HepG2 (cell line): Measurements from ENCODE around the gene SYNPR. TPM values are rescaled to one million over a fixed set of nuclear protein-coding genes. Genes with fewer than 3 reads are reported as not detected.
A peak's percentile ranks its signal among the peaks of the same experiment; 100 is the strongest.

Experiments used
- ATAC-seq: fragments of 200-7000 bp; cut with Tn5 transposase; 3 replicates; pipeline ENCODE4 v1.9.1; 2020; ENCODE audit warnings: mild to moderate bottlenecking, moderate library complexity
- BruUV-seq: library from RNA; stranded (reverse); fragments of 400-500 nt; replicated peaks from 2 replicates; lab custom pipeline; 2021; lab: Mats Ljungman, UMichigan
- CTCF ChIA-PET: fragments of 300-600 bp; formaldehyde crosslinking; extraction: SDS; loops from one replicate; lab custom pipeline; 2021; ENCODE audit warnings: low total read pairs, inconsistent platforms, low intra/inter-chr PET ratio; lab: Yijun Ruan, JAX
- POLR2A ChIA-PET: fragments of 350-600 bp; sonication (Branson Sonifier 250); formaldehyde crosslinking; loops from one replicate; lab custom pipeline; 2020; ENCODE audit warnings: antibody characterized with exemption, inconsistent platforms; lab: Yijun Ruan, JAX
- DNase-seq: peaks from one replicate; pipeline ENCODE4 v3.0.0-alpha.2; 2015; ENCODE audit warnings: low spot score
- FAIRE-seq: peaks from 3 replicates; lab custom pipeline; 2011; peaks lifted over from hg19 to GRCh38; lab: Jason Lieb, UNC
- H2AFZ ChIP-seq: one replicate; pipeline ENCODE4 v1.6.1; 2011; ENCODE audit warnings: low read length, inconsistent platforms
- H3K27ac ChIP-seq: fragments of 300-600 bp; 3 replicates; pipeline ENCODE4 v1.8.0; 2011; ENCODE audit warnings: mixed run types, mild to moderate bottlenecking, mixed read lengths, low read length, inconsistent platforms; ENCODE audit not compliant: insufficient read depth; ENCODE audit errors: extremely low read length
- H3K27me3 ChIP-seq, 2 experiments: fragments of 200-600 bp in 1 of 2; 2 replicates in 1 of 2; 3 replicates in 1 of 2; pipeline versions ENCODE4 v1.6.0 to v1.8.0; 2011; ENCODE audit warnings: low read length in 2 of 2, mild to moderate bottlenecking in 2 of 2, moderate library complexity in 2 of 2, inconsistent platforms in 1 of 2; ENCODE audit not compliant: insufficient read depth in 2 of 2, control insufficient read depth in 1 of 2
- H3K36me3 ChIP-seq, 2 experiments: fragments of 200-600 bp in 1 of 2; replicated peaks in 1 of 2; 2 replicates in 1 of 2; 3 replicates in 1 of 2; pipeline versions ENCODE4 v1.5.1 to v1.8.0; 2011; ENCODE audit warnings: low read length in 2 of 2, inconsistent platforms in 1 of 2; ENCODE audit not compliant: insufficient read depth in 2 of 2, control insufficient read depth in 1 of 2
- H3K4me1 ChIP-seq: 2 replicates; pipeline ENCODE4 v1.5.1; 2012; ENCODE audit warnings: low read length, inconsistent platforms; ENCODE audit not compliant: insufficient read depth
- H3K4me2 ChIP-seq: 2 replicates; pipeline ENCODE4 v1.6.0; 2011; ENCODE audit warnings: low read depth, low read length, inconsistent platforms
- H3K4me3 ChIP-seq, 3 experiments: fragments of 200-600 bp in 1 of 3; sonication (generic), shearing (Covaris generic) in 1 of 3; replicated peaks in 1 of 3; 2 replicates each; pipeline ENCODE4 v1.5.1; 2011 to 2016; ENCODE audit warnings: low read length in 3 of 3, inconsistent platforms in 2 of 3, low read depth in 2 of 3, mild to moderate bottlenecking in 2 of 3, control low read depth in 1 of 3, mixed read lengths in 1 of 3; ENCODE audit not compliant: insufficient read depth in 1 of 3
- H3K79me2 ChIP-seq: one replicate; pipeline ENCODE4 v1.6.1; 2011; ENCODE audit warnings: low read length, inconsistent platforms; ENCODE audit not compliant: insufficient read depth
- H3K9ac ChIP-seq: 2 replicates; pipeline ENCODE4 v1.6.0; 2011; ENCODE audit warnings: mild to moderate bottlenecking, low read depth, low read length, inconsistent platforms; ENCODE audit not compliant: insufficient read depth
- H3K9me3 ChIP-seq: 2 replicates; pipeline ENCODE4 v1.5.1; 2012; ENCODE audit warnings: mild to moderate bottlenecking, low read length
- H4K20me1 ChIP-seq: 2 replicates; pipeline ENCODE4 v1.6.0; 2011; ENCODE audit warnings: inconsistent platforms, mild to moderate bottlenecking, low read length, moderate library complexity; ENCODE audit not compliant: insufficient read depth
- BATF2 ChIP-seq: sonication (generic); formaldehyde crosslinking; IDR thresholded peaks from 2 replicates; pipeline ENCODE4 v1.8.0; 2022; ENCODE audit warnings: mild to moderate bottlenecking, missing genetic modification reagents, moderate library complexity
- GLMP ChIP-seq: sonication (generic); formaldehyde crosslinking; IDR thresholded peaks from 2 replicates; pipeline ENCODE4 v1.9.0; 2021; ENCODE audit warnings: missing genetic modification reagents, mild to moderate bottlenecking, borderline replicate concordance
- GMEB2 ChIP-seq: IDR thresholded peaks from 2 replicates; pipeline ENCODE4 v1.6.1; 2016; ENCODE audit warnings: missing biosample characterization, missing genetic modification reagents, low read depth
- LCORL ChIP-seq, 2 experiments: fragments of 450-650 bp in 1 of 2; sonication (generic) in 1 of 2; formaldehyde crosslinking in 1 of 2; IDR thresholded peaks; 2 replicates each; pipeline versions ENCODE4 v1.5.0 to v1.6.1; 2017 to 2020; ENCODE audit warnings: antibody characterized with exemption in 1 of 2, missing genetic modification reagents in 1 of 2
- MEF2D ChIP-seq: sonication (generic); formaldehyde crosslinking; IDR thresholded peaks from 2 replicates; pipeline ENCODE4 v1.5.1; 2020; ENCODE audit warnings: mild to moderate bottlenecking, missing genetic modification reagents
- SMARCE1 ChIP-seq: fragments of 450-650 bp; IDR thresholded peaks from 2 replicates; pipeline ENCODE4 v1.6.1; 2017; ENCODE audit warnings: borderline replicate concordance
- SRF ChIP-seq: IDR thresholded peaks from 2 replicates; pipeline ENCODE4 v1.6.1; 2011; ENCODE audit warnings: mild to moderate bottlenecking, low read depth, low read length, moderate library complexity
- ZFP90 ChIP-seq: sonication (generic); formaldehyde crosslinking; IDR thresholded peaks from 2 replicates; pipeline ENCODE4 v1.8.0; 2022; ENCODE audit warnings: missing genetic modification reagents, mild to moderate bottlenecking, inconsistent platforms, borderline replicate concordance
- ZHX1 ChIP-seq: sonication (generic); formaldehyde crosslinking; IDR thresholded peaks from 2 replicates; pipeline ENCODE4 v1.8.1; 2022; ENCODE audit warnings: low read depth, mild to moderate bottlenecking, missing genetic modification reagents
- ZSCAN25 ChIP-seq: sonication (generic); formaldehyde crosslinking; IDR thresholded peaks from 2 replicates; pipeline ENCODE4 v1.8.0; 2022; ENCODE audit warnings: mild to moderate bottlenecking, missing genetic modification reagents
- WGBS: methylation state at CpG from one replicate; pipeline ENCODE4 v1.1.6; 2017; ENCODE audit warnings: low lambda C conversion rate; 5-methylcytosine and 5-hydroxymethylcytosine counted together
- in situ Hi-C: cut with HindIII; loops from 2 replicates; pipeline ENCODE4 v1.10.0; 2017; ENCODE audit warnings: low pct_unique_long_range_greater_than_20kb; ENCODE audit not compliant: extremely low pct_ligation_motif_present
- intact Hi-C: fragments of 100-400 bp; cut with micrococcal nuclease; formaldehyde crosslinking; loops from one replicate; pipeline ENCODE4 v1.10.0; 2022; ENCODE audit not compliant: unreplicated experiment
- polyA plus RNA-seq, 8 experiments: library from polyadenylated mRNA; depleted of rRNA in 3 of 8; stranded (reverse) in 7 of 8; unstranded in 1 of 8; fragments of >200 nt; fragmentation: Illumina TruSeq in 4 of 8; extraction: Trizol in 4 of 8; gene quantifications; 2 replicates each; pipeline versions ENCODE4 v1.2.1 to v1.2.3, GENCODE V29; 2011 to 2016; ENCODE audit warnings: low read depth in 4 of 8, missing spikeins in 1 of 8, mixed read lengths in 1 of 8; ENCODE audit not compliant: insufficient read depth in 1 of 8
- total RNA-seq, 5 experiments: library from RNA; depleted of rRNA; stranded (reverse); fragments of >200 nt; fragmentation: Illumina TruSeq; extraction: Trizol; gene quantifications; 2 replicates each; pipeline ENCODE4 v1.2.3, GENCODE V29; 2016; ENCODE audit warnings: low read depth in 1 of 5

Gene SYNPR
- total and polyA plus RNA-seq, 2 of the 13 experiments (the other 11 are each of a cell fraction or from before 2014, with no cell fraction given), result 0.04 TPM; not detected in 1

- in situ Hi-C loops, result no loop called here
- H3K4me3 ChIP-seq, result no peak overlapping the region
- no peak overlapping the region for H2AFZ ChIP-seq
- TF ChIP-seq GMEB2 (CRISPR knock-in tag) (no peak), ZFP90 (peak; percentile 85), SMARCE1 (no peak), LCORL (IDR thresholded peaks at IDR 0.05) (no peak), LCORL (CRISPR knock-in tag; IDR thresholded peaks at IDR 0.05) (no peak)
- no peak overlapping the region for H3K4me2 ChIP-seq
- H4K20me1 ChIP-seq, result no peaks in the 10 kb centered on the region
- peaks cover 10% of the 10 kb centered on the region for H3K9me3 ChIP-seq
- POLR2A ChIA-PET, result no interaction called here
- CTCF ChIA-PET, result no interaction called here
- H3K79me2 ChIP-seq, result no peaks in the 10 kb centered on the region
- FAIRE-seq (no peak), DNase-seq (no peak), ATAC-seq (no peak)
- no TSS peak for BruUV-seq
- H3K36me3 ChIP-seq, result no peaks in the 10 kb centered on the region
- intact Hi-C loops, result no loop called here
- H3K4me1 ChIP-seq, result no peaks in the 10 kb centered on the region
- H3K27ac ChIP-seq, result no peak overlapping the region
- no peaks in the 10 kb centered on the region for H3K27me3 ChIP-seq
- 0% methylated on average over 1 of the region's 1 CpG for WGBS
- no peak overlapping the region for H3K9ac ChIP-seq
These were observed 310.8 kb downstream of the SYNPR start for GRCh38 chr3:63588895-63589294.

GRCh38 chr3:63593779-63594178, 315.7 kb downstream of the SYNPR start:
- Histone ChIP-seq H3K4me3 (no peak overlapping the region), H3K9ac (no peak overlapping the region), H3K79me2 (no peaks in the 10 kb centered on the region), H3K4me2 (no peak overlapping the region), H3K27me3 (no peaks in the 10 kb centered on the region), H4K20me1 (no peaks in the 10 kb centered on the region), H3K4me1 (no peaks in the 10 kb centered on the region), H3K27ac (no peak overlapping the region), H3K9me3 (peaks cover 6% of the 10 kb centered on the region), H3K36me3 (no peaks in the 10 kb centered on the region), H2AFZ (no peak overlapping the region)
- no TSS peak for BruUV-seq
- intact Hi-C loops, result no loop called here
- CTCF ChIA-PET, result no interaction called here
- in situ Hi-C loops, result no loop called here
- POLR2A ChIA-PET, result no interaction called here
- WGBS, result 2% methylated on average over 2 of the region's 2 CpGs
- ATAC-seq (no peak), FAIRE-seq (no peak), DNase-seq (no peak)
- TF ChIP-seq ZSCAN25 (CRISPR knock-in tag), result no peak
- TF ChIP-seq SRF, result no peak
- no peak for TF ChIP-seq ZHX1 (CRISPR knock-in tag)
- no peak for TF ChIP-seq BATF2 (CRISPR knock-in tag)
- no peak for TF ChIP-seq MEF2D (CRISPR knock-in tag)
- TF ChIP-seq GLMP (CRISPR knock-in tag), result no peak
